Fibroblast of skin of abdomen (primary cell): Measurements from ENCODE around the gene LYG1.

ENCODE experiments used
- DNase-seq: peaks from one replicate; pipeline ENCODE4 v3.0.0-alpha.2; 2013

The LYG1 gene

DNA sequence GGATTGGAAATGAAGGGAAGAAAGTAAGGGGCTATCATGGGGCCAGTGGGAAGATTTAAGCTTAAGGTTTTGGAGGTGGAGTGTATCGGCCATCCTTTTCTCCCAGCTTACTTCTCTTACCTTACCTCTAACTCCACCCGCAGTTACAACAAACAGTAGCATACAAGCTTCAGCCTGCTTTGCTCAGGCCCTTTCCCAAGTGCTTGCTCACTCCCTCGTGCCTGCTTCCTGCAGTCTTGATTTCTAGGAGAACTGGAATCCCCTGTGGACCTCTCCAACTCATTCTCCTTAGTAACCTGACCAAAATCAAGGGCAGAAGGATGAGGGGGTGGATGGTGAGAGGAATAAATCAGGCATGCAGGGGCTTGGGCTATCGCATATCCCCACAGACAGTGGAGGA lies 39.8 kb downstream of the LYG1 start:
- DNase-seq = no peak

DNA sequence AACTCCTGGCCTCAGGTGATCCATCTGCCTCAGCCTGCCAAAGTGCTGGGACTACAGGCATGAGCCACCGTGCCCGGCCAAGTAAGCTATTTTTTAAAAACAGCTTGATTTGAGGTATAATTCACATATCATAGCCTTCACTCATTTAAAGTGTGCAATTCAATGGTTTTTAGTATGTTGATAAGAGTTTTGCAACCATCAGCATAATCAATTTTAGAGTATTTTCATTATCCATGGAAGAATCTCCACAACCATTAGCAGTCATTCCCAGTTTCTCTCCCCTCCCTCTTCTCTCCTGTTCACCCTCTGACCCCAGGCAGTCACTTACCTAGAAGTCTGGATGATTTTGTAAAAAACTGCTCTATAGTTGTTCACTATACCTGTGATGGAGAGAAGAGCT lies 40.8 kb downstream of the LYG1 start:
- DNase-seq = no peak

DNA sequence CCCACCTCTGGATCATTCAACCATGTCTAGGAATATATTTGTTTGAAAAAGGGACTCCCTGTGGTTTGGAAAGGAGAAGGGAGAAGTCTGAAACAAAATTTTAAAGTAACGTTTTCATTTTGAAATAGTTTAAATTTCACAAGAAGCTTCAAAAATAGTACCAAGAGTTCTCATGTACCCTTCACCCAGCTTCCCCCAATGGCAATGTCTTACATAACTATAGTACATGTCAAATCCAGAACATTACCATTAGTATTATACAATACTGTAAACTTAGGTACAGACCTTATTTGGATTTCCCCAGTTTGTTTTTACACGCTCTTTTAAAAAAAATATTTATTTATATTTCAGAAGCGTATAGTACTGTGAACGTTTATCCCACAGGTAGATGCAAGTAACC lies 41.5 kb downstream of the LYG1 start:
- no peak for DNase-seq

DNA sequence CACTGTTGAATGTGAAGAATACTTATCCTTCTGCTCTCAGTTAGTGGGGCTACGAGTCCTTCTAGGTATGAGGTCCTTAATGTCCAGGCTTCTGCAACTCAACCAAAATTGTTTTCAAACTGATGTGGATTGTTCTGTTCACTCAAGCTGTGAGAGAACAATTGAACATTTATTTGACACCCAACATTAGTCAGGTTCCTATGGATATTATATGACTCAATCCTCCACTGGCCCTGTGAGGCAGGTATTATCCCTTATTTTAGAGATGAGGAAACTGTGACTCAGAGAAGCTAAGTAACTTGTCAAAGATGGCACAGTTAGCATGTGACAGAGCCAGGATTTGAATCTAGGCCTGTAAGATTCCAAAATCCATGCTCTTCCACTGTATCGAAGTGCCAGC lies 44.3 kb downstream of the LYG1 start:
- DNase-seq = no peak

DNA sequence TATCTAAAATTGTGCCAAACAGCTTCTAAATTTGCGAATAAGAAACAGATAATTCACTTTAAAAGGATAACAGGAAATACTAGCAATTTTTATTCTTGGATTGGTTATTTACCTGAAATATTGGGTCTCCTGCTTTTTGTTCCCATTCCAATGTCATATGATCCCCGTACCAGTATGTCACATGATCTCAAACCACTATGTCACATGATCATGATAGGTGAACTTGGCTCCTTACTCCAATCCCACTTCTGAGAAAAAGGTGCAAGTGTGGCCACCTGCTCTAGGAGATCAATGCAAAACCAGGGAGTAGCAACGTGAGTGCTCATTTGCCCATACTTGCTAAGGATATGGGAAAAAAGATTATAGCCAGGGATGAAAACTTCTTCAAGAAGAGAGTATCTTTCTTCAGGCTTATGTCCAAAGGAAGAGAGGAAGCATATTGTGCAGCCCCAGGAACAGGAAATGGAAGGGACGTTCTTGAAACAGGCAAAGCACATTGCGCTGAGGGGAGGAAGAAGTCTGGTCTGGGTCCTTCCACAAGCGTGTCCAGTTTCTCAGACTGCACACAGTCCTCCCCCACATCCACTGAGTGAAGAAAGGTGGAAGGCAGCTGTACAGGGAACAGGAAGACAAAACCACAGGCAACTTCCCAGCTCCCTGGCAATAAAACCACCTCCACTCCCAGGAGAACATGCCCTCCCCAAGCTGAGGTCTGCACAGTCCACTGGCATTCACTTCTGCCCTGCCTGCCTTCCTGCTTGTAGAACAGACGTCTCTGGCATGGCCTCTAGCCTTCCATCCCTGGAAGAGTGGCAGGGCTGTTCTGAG lies 45.3 kb downstream of the LYG1 start, which contains the start of gene LYG2:
Gene LYG2 (minus strand): TSS at position 176 of the 828 bp plus-strand sequence. CDS start 1,406 bp downstream, outside the sequence.
- DNase-seq = no peak

DNA sequence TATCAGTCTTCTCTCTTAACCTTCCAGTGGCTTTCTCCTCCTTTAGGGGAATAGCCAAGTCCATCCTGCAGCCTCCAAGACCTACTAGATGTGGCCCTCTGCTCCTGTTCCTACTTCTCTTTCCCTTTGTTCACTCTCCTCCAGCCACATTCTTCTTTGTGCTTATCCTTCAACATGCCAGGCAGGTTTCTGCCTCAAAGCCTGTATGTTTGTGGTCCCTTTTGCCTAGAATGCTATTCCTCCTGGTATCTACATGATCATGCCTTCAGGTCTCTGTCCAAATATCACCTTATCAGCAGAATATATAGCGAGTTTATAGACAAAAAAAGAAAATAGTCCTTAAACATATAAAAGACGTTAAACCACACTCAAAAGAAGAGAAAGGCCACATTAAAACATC lies 51.0 kb downstream of the LYG1 start:
- DNase-seq = no peak

DNA sequence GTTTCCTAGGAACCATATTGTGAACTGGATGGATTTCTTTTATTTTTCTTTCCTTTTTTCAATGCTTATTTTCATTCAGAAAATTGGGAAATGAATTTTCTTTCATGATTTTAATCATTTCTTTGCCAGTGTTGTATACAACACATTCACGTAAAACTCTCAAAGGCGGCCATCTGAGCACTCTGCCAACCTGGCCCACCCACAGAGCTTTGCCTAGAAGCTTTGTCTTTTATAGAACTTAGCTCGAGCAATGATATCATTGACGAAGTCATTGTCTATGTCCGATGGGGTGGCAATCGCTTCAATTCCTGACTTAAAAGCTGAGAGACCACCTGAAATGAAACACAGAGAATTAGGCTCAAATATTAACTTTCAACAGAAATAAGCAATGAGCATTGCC lies 58.8 kb downstream of the LYG1 start:
- DNase-seq = no peak

DNA sequence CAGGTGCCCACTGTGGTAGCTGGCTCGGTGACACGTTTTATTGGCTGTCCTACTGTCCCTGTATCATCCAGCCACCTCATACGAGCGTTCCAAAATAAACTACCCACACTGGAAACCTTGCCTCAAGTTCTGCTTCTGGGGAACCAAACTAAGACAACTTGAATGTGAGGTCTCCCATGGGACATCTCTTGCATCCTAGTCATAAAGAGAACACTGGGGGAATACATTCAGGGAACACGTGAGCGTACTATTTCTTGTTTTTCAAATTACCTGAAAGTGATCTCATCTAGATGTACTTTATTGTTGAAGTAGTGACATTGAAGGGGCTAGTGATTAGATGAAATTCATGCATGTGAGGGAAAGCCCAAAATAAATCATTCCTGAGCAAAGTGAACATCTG lies 60.6 kb downstream of the LYG1 start:
- DNase-seq = no peak

DNA sequence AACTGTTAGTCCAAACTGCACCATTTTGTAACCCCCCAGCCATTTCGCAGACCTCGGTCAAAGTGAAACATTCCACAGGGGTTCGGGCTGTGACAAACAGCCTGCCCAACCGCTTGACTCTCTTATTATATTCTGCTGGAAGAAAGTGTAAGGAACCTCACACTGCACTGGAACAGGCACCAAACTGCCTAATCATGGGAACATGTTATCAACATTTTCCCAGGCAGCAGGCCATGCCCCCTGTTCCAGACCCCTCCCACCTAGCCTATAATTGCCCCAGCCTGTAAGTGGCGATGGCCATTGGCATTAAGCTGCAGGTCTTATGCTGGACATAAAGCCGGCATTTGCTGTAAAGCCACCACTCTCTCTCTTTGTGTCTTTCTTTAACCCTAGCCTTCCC lies 62.4 kb downstream of the LYG1 start:
- DNase-seq = no peak
